Limb (tissue), 2 donors: Measurements from ENCODE around the gene NIM1K.
"Not testable (repeated sequence)": the region's sequence is repeated elsewhere in the genome, so short reads cannot be mapped to it uniquely, and the experiment has no call there.

Experiments
- DNase-seq, 2 donors: peaks; one replicate each; pipeline ENCODE4 v3.0.0-alpha.2; 2016; ENCODE audit errors: extremely low spot score in 2 of 2

Gene NIM1K

DNA sequence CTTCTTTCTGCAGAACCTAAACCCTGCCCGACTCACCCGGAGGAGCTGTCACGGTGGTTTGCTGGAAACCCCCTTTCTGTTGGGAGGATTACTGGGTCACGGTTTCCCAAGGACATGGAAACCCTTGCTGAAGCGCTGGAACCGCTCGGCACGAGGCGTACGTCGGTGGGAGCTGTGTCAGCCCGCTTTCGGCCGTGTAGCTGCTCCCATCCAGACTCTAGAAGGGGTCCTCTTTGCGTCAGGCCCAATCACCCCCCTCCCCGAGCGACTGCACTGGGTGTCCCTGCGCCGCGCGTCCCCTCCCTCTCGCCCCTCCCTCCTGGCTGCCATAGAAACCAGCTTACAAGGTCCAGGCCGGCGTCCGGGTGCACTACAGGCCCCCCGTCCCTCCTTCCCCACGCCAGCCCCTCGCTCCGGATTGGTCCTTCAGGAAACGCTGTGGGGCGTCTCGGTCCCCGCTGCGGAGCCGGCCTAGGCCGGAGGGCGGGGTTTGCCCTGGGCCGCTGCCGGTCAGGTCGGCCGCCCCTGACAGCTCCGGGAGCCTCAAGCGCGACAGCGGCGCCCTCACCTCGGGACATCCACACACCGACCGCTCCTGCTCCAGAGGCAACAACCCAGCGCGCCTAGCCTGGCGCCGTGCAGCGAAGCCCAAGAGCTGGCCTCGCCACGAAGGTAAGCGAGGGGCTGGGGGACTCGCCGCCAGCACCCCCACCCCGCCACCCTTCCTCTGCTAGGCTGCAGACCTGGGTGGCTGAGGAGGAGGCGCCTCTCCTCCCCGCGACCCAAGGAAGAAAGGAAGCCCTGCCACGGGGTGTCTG is at the start of gene NIM1K:
NIM1K (plus strand) TSS at position 486 of the 818 bp plus-strand sequence. CDS start 53,551 bp downstream, outside the sequence.
- DNase-seq: peak; percentile 23 to 79

GRCh38 chr5:43145071-43145470 is 47.0 kb upstream of the NIM1K start:
- no peak for DNase-seq

- DNase-seq: no peak
Observed at GRCh38 chr5:43146958-43147357, 45.1 kb upstream of the NIM1K start.

DNA sequence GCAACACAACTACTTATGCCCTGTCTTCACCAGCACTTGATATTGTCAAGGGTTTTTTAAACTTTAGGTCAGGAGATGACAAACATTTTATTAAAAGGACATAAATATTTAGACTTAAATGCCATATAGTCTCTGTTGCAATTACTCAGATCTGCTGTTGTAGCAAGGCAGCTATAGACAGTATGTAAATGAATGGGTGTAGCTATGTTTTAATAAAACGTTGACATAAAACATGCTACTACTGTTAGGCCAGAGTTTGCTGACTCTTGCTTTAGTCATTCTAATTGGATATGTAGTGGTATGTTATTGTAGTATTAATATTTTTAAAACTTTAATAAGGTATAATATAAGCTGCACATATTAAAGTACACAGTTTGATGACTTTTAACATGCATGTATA is 43.6 kb upstream of the NIM1K start:
- DNase-seq: no peak

- no peak for DNase-seq
Observed at GRCh38 chr5:43149231-43149630, 42.8 kb upstream of the NIM1K start.

DNA sequence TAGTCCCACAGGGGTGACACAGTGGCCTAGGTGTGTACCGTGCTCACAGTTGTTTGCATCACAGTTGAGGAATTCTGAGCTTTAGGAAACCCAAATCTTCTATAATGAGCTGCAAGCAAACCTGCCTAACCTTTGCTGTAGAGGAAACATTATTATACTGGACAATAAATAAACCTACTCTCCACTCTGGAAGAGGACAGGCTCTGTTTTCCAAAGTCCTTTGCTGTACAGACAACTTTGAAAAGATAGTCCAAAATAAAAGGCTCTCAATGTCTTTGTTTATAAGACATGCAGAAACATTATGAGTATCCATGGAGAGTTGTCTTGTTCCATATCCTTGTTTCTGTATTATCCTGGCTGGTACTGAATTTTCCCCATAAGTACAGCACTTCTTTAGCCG is 42.0 kb upstream of the NIM1K start:
- DNase-seq: no peak

GRCh38 chr5:43150748-43151147 is 41.3 kb upstream of the NIM1K start:
- DNase-seq: no peak

DNA sequence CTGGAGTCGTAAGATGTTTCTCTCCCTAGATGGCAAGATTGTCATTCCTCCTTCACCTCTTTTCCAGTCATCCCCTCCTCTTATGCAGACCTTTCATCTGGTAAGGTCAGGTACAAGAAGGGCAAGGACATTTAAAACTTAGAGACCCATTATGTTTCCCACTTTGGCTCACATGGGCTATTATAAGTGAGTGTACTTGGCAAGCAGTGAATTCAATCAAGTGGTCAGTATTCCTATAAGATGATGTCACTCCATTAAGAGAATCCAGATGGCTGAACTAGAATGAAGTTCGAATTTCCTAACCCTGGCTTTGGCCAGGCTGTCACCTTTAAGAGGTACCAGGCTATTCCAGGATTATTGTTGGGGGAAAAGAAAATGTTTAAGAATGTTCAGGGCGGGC is 39.1 kb upstream of the NIM1K start:
- no peak for DNase-seq

DNA sequence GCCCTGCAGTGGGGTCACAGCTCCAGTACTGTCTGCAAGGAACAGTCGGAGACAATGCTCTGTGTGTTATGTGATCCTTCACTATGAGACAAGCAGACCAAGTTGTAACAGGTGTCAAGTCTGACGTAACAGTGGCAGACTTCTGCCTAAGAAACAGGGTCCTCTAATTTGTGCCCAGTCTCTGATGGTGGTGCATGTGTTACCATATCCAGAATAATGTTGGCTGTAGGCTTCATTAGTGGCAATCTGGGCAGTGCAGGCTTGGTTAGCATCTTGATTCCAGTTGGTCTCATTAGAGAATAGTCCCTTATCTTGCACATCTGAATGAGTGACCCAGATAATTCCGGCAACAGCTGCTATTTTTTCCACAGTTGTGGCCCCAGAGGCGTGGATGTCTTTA is 37.6 kb upstream of the NIM1K start:
- no peak for DNase-seq

- DNase-seq: no peak
Observed at GRCh38 chr5:43155394-43156096, 36.5 kb upstream of the NIM1K start.

DNA sequence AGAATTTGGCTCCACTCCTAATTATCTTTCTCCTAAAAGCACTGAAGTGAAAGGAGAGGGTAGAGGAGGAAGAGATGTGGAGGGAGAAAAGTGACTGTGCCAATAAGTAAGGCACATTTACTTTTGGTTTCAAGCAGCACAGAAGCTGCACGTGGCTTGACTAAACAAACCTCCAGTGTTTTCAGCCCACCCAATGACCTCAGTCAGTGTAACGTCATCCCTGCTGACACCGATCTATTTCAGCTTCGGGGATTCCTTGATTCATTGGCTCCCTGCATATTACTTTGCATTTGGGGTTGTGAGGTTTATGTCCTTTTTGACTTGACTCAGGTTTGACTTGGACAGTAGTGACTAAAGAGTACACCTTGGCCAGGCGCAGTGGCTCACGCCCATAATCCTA is 35.6 kb upstream of the NIM1K start:
- no peak for DNase-seq

DNA sequence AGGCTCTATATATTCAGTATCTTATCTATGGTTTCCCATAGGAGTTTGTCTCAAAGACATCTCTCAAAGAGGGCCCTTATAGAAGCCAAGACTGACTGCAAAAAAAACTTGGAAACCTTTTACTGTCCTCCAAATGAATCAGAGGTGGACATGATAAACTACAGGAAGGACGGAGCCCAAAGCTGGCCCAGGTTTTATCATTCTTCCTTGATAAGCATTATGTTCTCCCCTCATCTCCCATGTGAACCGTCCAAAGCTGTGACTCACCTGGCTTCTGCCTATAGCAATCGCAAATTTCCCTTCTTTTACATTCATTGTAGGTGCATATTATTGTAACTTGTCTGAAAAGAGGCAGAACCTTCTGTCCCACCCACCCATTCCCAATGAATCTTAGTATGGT is 35.0 kb upstream of the NIM1K start:
- no peak for DNase-seq

GRCh38 chr5:43161244-43161643 is 30.8 kb upstream of the NIM1K start:
- no peak for DNase-seq

DNA sequence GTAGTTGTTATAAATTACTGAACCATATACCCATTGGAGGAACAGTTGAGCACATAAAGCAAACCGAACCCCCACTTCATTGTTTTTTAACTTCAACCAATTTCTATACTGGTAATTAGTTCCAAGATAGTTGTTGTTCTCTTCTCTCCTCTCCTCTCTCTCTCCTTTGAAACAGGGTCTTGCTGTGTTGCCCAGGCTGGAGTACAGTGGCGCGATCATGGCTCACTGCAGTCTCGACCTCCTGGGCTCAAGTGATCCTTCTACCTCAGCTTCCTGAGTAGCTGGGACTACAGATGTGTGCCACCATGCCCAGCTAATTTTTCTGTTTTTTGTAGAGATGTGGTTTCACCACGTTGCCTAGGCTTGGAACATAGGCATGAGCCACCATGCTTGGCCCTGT is 27.2 kb upstream of the NIM1K start:
- not testable (repeated sequence) for DNase-seq

DNA sequence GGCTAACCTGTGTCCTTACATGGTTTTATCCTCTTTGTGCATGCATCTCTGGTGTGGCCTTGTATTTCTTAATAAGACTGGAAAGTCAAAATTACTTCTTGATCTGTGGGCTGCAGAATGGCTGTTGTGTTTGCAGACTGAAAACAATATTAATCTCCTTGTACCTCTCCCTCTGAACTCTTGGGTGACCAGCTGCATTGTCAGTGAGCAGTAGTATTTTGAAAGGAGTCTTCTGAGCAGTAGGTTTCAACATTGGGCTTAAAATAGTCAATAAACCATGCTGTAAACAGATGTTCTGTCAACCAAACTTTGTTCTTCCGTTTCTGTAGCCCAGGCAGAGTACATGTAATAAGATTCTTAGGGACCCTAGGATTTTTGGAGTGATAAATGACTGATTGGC is 26.7 kb upstream of the NIM1K start:
- DNase-seq: no peak

DNA sequence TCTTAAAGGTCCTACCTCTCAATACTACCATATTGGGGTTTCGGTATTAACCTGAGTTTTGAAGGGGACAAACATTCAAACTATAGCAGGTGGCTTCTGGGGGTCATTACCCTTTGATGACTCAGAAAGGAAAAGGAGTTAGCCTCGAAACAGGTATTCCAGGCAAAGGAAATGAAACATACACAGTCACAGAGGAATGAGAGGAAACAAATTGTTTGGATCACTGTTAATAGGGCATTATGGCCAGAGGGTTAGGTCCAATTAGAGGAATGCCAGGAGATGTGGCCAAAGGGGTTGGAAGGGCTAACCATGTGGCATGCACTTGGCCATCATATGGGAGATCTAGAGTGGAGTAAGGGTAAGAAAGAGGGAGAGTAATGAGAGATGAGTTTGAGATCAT is 23.9 kb upstream of the NIM1K start:
- no peak for DNase-seq

- DNase-seq: no peak
Observed at GRCh38 chr5:43171451-43171850, 20.6 kb upstream of the NIM1K start.

- DNase-seq: no peak
Observed at GRCh38 chr5:43171926-43172325, 20.1 kb upstream of the NIM1K start.

DNA sequence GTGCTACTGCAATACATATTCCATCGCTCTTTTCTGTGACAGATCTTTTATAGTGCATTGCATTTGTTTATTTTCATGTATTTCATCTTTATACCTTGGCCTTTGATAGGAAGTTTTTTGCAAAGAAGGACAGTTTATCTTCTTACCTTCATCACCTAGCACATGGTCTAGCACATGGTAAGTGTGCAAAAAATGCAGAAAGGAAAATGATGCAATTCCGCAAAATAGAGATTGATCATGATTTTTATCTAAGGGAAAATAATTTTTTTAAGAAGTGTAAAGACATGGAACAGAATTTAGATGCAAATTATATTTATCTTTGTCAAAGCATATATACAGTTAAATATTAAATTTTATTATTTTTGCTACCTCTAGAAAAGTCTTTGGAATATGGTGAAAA is 19.2 kb upstream of the NIM1K start:
- no peak for DNase-seq

GRCh38 chr5:43174586-43174985 is 17.4 kb upstream of the NIM1K start:
- no peak for DNase-seq

- DNase-seq: no peak
Observed at GRCh38 chr5:43179836-43180235, 12.2 kb upstream of the NIM1K start.

- DNase-seq: no peak
Observed at GRCh38 chr5:43182421-43182820, 9.6 kb upstream of the NIM1K start.

DNA sequence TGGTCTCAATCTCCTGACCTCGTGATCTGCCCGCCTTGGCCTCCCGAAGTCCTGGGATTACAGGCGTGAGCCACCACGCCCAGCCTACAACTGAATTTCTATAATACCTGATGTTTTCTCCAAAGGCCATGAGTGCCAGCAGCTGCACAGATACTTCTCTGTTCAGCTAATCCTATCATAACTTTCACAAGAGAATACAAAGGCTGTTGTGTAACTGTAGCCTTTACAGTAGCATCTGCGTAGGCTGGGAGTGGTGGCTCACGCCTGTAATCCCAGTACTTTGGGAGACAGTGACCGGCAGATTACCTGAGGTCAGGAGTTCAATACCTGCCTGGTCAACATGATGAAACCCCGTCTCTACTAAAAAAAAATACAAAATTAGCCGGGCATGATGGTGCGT is 8.9 kb upstream of the NIM1K start:
- DNase-seq: not testable (repeated sequence)
